ENCODE measurements around the gene CSNK2B.
A peak's percentile ranks its signal among the peaks of the same experiment; 100 is the strongest.

Gene CSNK2B

GRCh38 chr6:31662124-31662723 is 3.7 kb upstream of the CSNK2B start:
- no peak for DNase-seq

DNA sequence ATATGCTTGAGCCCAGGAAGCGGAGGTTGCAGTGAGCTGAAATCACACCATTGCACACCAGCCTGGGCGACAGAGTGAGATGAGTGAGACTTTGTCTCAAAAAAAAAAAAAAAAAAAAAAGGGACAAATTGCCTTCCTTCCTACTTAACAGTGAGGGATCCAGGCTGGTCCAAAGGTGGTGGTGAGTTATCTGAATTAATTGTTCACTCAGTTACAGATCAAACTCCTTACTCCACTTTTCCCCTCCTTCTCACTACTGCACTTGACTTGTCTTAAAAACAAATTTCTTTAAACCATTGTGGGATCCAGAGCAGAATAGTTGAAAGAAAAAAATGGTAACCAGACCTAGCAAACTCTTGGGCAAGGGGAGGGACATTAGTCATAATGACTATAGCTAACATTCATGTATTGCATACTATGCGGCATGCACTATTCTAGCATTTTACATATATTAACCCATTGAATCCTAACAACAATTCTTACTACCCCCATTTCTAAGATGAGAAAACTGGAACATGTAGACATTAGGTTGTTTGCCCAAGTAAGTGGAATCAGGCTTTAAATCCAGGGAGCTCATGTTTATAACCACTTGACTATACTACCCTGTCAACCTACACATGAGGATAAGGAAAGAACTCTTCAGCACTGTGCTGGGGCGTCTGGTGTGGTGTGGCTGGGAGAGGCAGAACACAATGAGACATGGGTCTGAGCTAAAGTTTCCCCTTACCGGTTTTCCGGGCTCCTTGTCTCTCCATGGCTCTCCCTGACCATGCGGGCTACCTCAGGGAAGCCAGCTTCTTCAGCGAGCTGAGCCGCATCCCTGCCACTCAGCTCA is 2.5 kb upstream of the CSNK2B start:
- no peak for DNase-seq

- no peak for DNase-seq
Observed at GRCh38 chr6:31663961-31664789, 1.7 kb upstream of the CSNK2B start.

GRCh38 chr6:31664790-31665500 is 935 bp upstream of the CSNK2B start, which contains the start of gene GPANK1:
TSS of gene GPANK1 (minus strand) at chr6:31664997. CDS start at chr6:31664478, 519 bp downstream.
- peak; percentile 93 for DNase-seq

GRCh38 chr6:31666337-31666965 is 571 bp downstream of the CSNK2B start:
- no peak for DNase-seq

DNA sequence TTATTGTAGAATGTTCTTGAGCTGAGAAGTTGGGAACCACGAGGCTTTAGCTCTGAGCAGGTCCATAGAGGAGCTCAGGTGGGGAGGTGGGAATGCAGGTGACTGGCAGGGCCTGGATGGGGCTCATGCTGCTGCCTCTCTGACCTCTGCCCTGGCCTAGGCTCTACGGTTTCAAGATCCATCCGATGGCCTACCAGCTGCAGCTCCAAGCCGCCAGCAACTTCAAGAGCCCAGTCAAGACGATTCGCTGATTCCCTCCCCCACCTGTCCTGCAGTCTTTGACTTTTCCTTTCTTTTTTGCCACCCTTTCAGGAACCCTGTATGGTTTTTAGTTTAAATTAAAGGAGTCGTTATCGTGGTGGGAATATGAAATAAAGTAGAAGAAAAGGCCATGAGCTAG is 3.8 kb downstream of the CSNK2B start, which contains the start of gene LY6G5B:
Gene LY6G5B (plus strand): TSS at position 301 of the 400 bp plus-strand sequence. CDS start 975 bp downstream, outside the sequence.
- DNase-seq, result no peak

- no peak for DNase-seq
Observed at GRCh38 chr6:31676322-31676903, 10.5 kb downstream of the CSNK2B start.

DNA sequence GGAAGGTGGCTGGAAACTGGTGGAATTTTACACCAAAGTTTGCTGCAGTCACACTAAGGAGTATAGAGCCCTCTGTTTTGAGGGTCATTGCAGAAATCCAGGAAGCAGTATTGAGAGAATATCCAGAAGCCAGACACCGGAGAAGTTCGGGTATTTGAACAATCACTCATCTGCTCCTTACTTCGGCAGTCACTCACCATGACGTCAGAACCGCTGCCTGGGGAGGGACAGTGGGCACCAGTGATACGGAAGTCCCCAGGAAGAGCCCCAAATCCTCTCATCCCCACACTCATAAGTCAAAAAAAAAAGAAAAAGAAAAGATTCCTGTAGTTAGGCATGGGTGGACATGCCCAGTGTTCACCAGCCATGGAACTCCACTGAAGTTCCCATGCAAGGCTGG is 11.0 kb downstream of the CSNK2B start:
- DNase-seq, result no peak

- DNase-seq, result no peak
Observed at GRCh38 chr6:31677955-31678354, 12.1 kb downstream of the CSNK2B start.

GRCh38 chr6:31680226-31681134 is 14.6 kb downstream of the CSNK2B start, which contains the start of gene LY6G5C:
TSS of gene LY6G5C (minus strand) at chr6:31681067. CDS start at chr6:31680373, 694 bp downstream.
- peak; percentile 68 for DNase-seq

- peak; percentile 61 for DNase-seq
Observed at GRCh38 chr6:31681135-31681671, 15.3 kb downstream of the CSNK2B start.

GRCh38 chr6:31683591-31683990 is 17.7 kb downstream of the CSNK2B start:
- no peak for DNase-seq

GRCh38 chr6:31686483-31686882 is 20.6 kb downstream of the CSNK2B start:
- no peak for DNase-seq

- no peak for DNase-seq
Observed at GRCh38 chr6:31687321-31687720, 21.4 kb downstream of the CSNK2B start.

DNA sequence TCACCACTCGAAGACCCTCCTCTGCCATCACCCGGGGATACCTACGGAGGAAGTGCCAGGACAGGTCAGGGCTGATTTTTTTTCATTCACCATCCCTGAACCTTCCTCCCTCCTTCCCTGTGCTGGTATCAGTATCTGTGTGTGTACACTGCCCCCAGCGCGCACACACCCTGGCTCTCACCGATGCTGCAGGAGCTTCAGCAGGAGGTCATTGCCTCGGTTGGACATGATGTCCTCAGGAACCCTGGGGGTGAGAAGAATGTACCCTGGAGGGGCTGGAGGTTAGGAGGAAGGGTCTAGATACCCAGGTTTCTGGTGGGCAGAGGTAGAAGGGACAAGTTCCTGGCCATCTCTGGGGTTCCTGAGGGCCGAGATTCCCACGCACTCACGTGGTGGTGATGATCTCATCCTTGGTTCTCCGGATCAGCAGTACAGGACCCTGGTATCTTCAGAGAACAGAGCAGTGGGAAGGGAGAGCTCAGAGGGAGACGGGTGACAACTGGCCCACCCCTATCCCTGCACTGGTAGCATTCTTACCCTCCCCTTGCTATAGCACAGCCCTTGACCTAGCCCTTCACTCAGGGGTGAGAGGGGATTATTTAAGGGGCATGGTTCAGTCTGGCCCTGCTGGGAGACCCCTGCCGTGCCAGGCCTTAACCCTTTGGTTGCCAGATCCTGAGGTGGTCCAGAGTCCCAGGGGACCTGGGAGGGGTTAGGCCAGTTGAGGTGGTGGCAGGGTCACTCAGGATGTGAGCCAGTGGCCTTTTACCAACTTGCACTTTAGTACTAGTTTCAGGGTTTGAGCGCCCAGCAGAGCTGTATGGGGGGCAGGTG is 22.2 kb downstream of the CSNK2B start:
- no peak for DNase-seq

DNA sequence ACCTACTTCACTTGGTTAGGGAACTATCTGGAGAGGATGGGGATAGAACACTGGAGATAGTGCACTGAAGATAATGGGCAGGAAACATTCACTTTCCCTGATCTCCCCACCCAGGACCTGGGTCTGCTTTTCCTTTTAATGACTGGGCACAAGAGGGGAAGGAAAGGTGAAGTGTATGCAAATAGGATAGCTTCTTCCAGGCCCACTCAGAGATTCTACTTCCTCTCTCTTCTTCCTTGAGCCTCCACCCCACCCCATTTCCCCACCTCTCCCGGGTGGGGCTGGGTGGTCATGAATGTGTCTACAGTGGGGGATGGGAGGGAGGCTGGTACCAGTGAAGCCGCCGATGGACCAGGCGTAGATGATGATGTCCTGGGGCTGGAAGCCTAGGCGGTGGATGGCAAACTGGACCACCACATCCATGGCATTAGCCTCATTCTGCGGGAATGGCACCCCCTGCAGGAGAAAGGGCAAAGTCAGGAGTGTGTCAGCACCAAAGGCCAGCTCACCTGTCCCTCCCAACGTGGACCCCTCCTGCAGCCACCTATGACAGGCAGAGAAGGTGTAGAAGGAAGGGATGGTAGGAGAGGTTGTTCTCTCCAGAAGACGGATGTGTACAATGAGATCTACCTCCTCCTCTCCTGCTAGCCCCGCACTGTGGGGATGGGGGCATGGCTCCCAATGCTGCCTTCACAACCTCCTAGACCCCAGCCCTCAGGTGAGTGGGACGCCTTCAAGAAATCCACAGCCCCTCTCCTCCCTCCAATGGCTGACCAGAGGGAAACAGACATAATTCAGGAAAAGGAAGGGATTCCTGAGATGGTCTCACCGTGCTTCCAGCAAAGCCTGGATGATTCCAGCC is 23.6 kb downstream of the CSNK2B start:
- no peak for DNase-seq

- no peak for DNase-seq
Observed at GRCh38 chr6:31690231-31691077, 24.6 kb downstream of the CSNK2B start.
